ENCODE data around the gene MAX.
"Not testable (repeated sequence)": the region's sequence is repeated elsewhere in the genome, so short reads cannot be mapped to it uniquely, and the experiment has no call there.

Gene MAX

GRCh38 chr14:65106316-65106715 is 4.0 kb upstream of the MAX start:
- no peak overlapping the region for H3K4me3 ChIP-seq (ENCODE audit: extremely low read depth, insufficient read depth, low read length, poor library complexity, severe bottlenecking)

GRCh38 chr14:65104791-65105190 is 2.5 kb upstream of the MAX start:
- Histone ChIP-seq H3K9me3 (ENCODE audit: control insufficient read depth, low read length) (no peaks in the 10 kb centered on the region), H3K4me1 (ENCODE audit: control insufficient read depth, insufficient read depth, low read length, poor library complexity, severe bottlenecking) (no peaks in the 10 kb centered on the region), H3K27ac (ENCODE audit: low read depth, low read length, severe bottlenecking) (no peak overlapping the region), H3K4me3 (ENCODE audit: extremely low read depth, insufficient read depth, low read length, poor library complexity, severe bottlenecking) (no peak overlapping the region), H3K36me3 (ENCODE audit: control insufficient read depth, insufficient read depth, low read length) (no peaks in the 10 kb centered on the region)
- WGBS, 2 experiments (ENCODE audit: insufficient coverage in 2 of 2) = 90% methylated on average over 3 of the region's 3 CpGs; no CpG with 5 or more reads in 1 of the 2 experiments

More at GRCh38 chr14:65106316-65106715, 4.0 kb upstream of the MAX start:
- Histone ChIP-seq H3K27ac (ENCODE audit: low read depth, low read length, severe bottlenecking) (no peak overlapping the region), H3K36me3 (ENCODE audit: control insufficient read depth, insufficient read depth, low read length) (no peaks in the 10 kb centered on the region), H3K9me3 (ENCODE audit: control insufficient read depth, low read length) (no peaks in the 10 kb centered on the region), H3K4me1 (ENCODE audit: control insufficient read depth, insufficient read depth, low read length, poor library complexity, severe bottlenecking) (no peaks in the 10 kb centered on the region)
- WGBS, 2 experiments (ENCODE audit: insufficient coverage in 2 of 2) = 86 to 100% methylated on average over 3 of the region's 4 CpGs

DNA sequence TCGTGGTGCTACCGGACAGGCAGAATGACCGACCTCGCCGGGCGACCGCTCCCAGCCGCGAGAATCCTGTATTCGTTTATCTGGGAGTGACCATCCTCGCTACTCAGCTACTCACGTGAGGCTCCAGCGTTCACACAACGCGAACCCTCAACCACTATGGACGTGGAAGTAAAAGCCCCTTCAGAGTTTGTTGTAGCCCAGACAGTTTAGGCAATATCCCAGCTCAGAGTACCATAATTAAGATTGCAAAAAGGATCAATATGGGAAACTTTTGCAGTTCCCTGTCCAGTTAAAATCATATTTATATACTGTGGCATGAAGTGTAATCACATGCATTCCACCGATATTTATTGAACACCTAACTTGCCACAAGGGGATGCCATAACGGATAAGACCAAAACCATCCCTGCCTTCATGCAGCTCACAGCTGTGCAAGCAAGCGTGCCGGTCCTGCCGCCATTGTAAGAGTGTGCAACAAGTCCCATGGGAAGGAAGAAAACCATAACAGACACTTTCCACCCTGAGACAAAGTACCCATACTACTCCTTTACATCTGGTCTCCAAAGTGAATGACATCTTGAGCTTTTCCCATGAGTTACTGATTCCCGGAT is 938 bp upstream of the MAX start:
- WGBS, 2 experiments (ENCODE audit: insufficient coverage in 2 of 2) = 1 to 18% methylated on average over 15 of the region's 22 CpGs
- Histone ChIP-seq H3K4me1 (ENCODE audit: control insufficient read depth, insufficient read depth, low read length, poor library complexity, severe bottlenecking) (no peaks in the 10 kb centered on the region), H3K9me3 (ENCODE audit: control insufficient read depth, low read length) (no peaks in the 10 kb centered on the region), H3K27ac (ENCODE audit: low read depth, low read length, severe bottlenecking) (peak overlapping the region; percentile 61), H3K4me3 (ENCODE audit: extremely low read depth, insufficient read depth, low read length, poor library complexity, severe bottlenecking) (peak overlapping the region; percentile 66), H3K36me3 (ENCODE audit: control insufficient read depth, insufficient read depth, low read length) (peaks cover 6% of the 10 kb centered on the region)

- Histone ChIP-seq H3K4me3 (ENCODE audit: extremely low read depth, insufficient read depth, low read length, poor library complexity, severe bottlenecking) (peak overlapping the region; percentile 87), H3K36me3 (ENCODE audit: control insufficient read depth, insufficient read depth, low read length) (peaks cover 20% of the 10 kb centered on the region), H3K9me3 (ENCODE audit: control insufficient read depth, low read length) (no peaks in the 10 kb centered on the region), H3K27ac (ENCODE audit: low read depth, low read length, severe bottlenecking) (peak overlapping the region; percentile 84), H3K4me1 (ENCODE audit: control insufficient read depth, insufficient read depth, low read length, poor library complexity, severe bottlenecking) (no peaks in the 10 kb centered on the region)
- WGBS, 2 experiments (ENCODE audit: insufficient coverage in 2 of 2) = 0 to 1% methylated on average over 7 to 30 of the region's 66 CpGs
Observed at GRCh38 chr14:65101631-65102440, 481 bp downstream of the MAX start.

DNA sequence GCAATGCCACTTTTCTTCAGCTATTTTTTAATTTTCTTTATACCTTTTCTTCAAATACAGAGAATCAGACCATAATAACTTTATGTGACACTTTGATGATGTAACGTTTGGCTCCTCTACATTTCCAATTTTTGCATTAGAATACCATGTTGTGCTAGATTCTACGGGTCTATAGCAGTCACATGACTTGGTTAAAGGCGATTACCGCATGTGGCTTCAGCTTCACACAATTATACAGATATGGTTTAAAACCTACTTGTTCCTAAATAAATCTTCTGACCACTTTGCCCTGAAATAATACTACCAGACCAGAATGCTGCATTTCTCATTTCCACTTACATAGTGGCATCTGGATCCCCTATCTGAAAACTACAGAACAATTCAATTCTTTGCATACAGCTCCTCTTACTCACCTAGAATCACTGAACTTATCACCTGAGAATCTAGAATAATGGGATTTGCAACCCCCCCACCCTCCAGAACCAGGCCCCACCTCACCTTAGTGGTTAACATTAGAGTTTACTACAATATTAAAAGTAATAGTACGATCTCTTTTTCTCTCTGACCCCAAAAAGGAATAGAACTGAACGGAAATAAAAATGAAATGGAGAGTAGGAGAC is 1.3 kb downstream of the MAX start:
- WGBS, 2 experiments (ENCODE audit: insufficient coverage in 2 of 2) = 70 to 73% methylated on average over 3 to 4 of the region's 6 CpGs
- Histone ChIP-seq H3K27ac (ENCODE audit: low read depth, low read length, severe bottlenecking) (no peak overlapping the region), H3K4me1 (ENCODE audit: control insufficient read depth, insufficient read depth, low read length, poor library complexity, severe bottlenecking) (no peaks in the 10 kb centered on the region), H3K36me3 (ENCODE audit: control insufficient read depth, insufficient read depth, low read length) (peaks cover 22% of the 10 kb centered on the region), H3K9me3 (ENCODE audit: control insufficient read depth, low read length) (no peaks in the 10 kb centered on the region), H3K4me3 (ENCODE audit: extremely low read depth, insufficient read depth, low read length, poor library complexity, severe bottlenecking) (peak overlapping the region; percentile 87)

GRCh38 chr14:65098586-65098985 is 3.7 kb downstream of the MAX start:
- no peak overlapping the region for H3K4me3 ChIP-seq (ENCODE audit: extremely low read depth, insufficient read depth, low read length, poor library complexity, severe bottlenecking)
- H3K9me3 ChIP-seq (ENCODE audit: control insufficient read depth, low read length) = no peaks in the 10 kb centered on the region
- H3K4me1 ChIP-seq (ENCODE audit: control insufficient read depth, insufficient read depth, low read length, poor library complexity, severe bottlenecking) = no peaks in the 10 kb centered on the region
- WGBS, 2 experiments (ENCODE audit: insufficient coverage in 2 of 2) = 100% methylated on average over 1 of the region's 2 CpGs; no CpG with 5 or more reads in 1 of the 2 experiments
- peaks cover 46% of the 10 kb centered on the region for H3K36me3 ChIP-seq (ENCODE audit: control insufficient read depth, insufficient read depth, low read length)
- no peak overlapping the region for H3K27ac ChIP-seq (ENCODE audit: low read depth, low read length, severe bottlenecking)

DNA sequence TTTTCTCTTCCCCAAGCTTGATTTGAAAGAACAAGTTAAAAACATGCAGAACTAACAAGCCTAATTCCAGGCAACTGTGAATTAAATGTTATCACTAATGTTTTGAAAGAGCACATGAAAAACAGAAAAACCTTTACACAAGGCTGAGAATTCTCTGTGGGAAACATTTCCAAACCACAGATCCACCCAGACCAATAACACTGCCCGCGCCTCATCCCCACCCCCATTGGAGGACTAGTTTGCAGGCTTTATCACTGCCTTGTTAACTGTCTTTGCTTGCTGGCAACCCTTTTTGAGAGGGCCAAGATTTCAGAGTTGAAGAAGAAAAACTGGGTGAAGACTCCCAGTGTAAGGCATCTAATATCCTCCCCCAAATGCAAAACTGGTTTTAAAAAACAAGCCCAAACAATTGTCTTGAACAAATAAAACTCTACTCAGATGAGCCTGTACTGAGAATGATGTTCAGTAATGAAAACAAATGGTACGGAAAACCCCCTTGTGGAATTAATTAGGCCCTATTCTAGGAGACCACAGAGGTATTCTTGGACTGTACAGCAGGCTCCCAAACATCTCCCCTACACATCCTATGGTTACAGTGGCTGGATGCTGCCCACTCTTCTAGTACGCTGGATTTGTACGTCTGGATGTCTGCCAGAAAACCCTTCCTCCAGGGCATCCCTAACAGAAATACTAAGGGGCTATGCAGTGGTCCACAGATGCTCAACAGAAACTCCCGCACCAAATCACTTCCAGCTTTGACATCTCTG is 5.8 kb downstream of the MAX start:
- 84 to 89% methylated on average over 2 to 5 of the region's 6 CpGs for WGBS, 2 experiments (ENCODE audit: insufficient coverage in 2 of 2)
- no peaks in the 10 kb centered on the region for H3K4me1 ChIP-seq (ENCODE audit: control insufficient read depth, insufficient read depth, low read length, poor library complexity, severe bottlenecking)
- H3K36me3 ChIP-seq (ENCODE audit: control insufficient read depth, insufficient read depth, low read length) = peaks cover 67% of the 10 kb centered on the region
- H3K27ac ChIP-seq (ENCODE audit: low read depth, low read length, severe bottlenecking) = no peak overlapping the region
- H3K9me3 ChIP-seq (ENCODE audit: control insufficient read depth, low read length) = no peaks in the 10 kb centered on the region
- H3K4me3 ChIP-seq (ENCODE audit: extremely low read depth, insufficient read depth, low read length, poor library complexity, severe bottlenecking) = no peak overlapping the region

GRCh38 chr14:65095633-65096205 is 6.6 kb downstream of the MAX start:
- no peak overlapping the region for H3K4me3 ChIP-seq (ENCODE audit: extremely low read depth, insufficient read depth, low read length, poor library complexity, severe bottlenecking)
- peaks cover 75% of the 10 kb centered on the region for H3K36me3 ChIP-seq (ENCODE audit: control insufficient read depth, insufficient read depth, low read length)
- no peak overlapping the region for H3K27ac ChIP-seq (ENCODE audit: low read depth, low read length, severe bottlenecking)
- WGBS, 2 experiments (ENCODE audit: insufficient coverage in 2 of 2) = 100% methylated on average over 1 to 2 of the region's 3 CpGs
- H3K4me1 ChIP-seq (ENCODE audit: control insufficient read depth, insufficient read depth, low read length, poor library complexity, severe bottlenecking) = no peaks in the 10 kb centered on the region
- H3K9me3 ChIP-seq (ENCODE audit: control insufficient read depth, low read length) = no peaks in the 10 kb centered on the region

DNA sequence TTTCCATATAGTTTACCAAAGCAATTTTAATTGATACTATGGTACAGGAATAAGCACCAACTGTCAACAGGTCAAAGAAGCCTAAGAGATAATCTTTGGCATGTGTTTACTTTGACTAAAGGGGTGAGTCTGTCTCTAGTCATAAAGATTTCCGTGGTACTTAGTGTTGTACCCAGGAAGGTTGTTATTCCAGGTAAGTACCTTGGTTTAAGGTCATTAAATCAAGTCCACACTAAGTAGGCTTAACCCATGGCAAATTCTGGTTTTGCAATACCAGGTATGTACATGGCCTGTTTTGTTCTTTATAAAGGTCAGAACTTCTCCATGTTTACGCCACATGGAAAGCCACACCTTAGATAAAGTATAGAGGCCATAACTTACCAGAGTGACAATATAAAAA is 10.0 kb downstream of the MAX start:
- Histone ChIP-seq H3K36me3 (ENCODE audit: control insufficient read depth, insufficient read depth, low read length) (peaks cover 94% of the 10 kb centered on the region), H3K27ac (ENCODE audit: low read depth, low read length, severe bottlenecking) (no peak overlapping the region), H3K9me3 (ENCODE audit: control insufficient read depth, low read length) (peaks cover 12% of the 10 kb centered on the region), H3K4me3 (ENCODE audit: extremely low read depth, insufficient read depth, low read length, poor library complexity, severe bottlenecking) (no peak overlapping the region), H3K4me1 (ENCODE audit: control insufficient read depth, insufficient read depth, low read length, poor library complexity, severe bottlenecking) (no peaks in the 10 kb centered on the region)
- WGBS, 2 experiments (ENCODE audit: insufficient coverage in 2 of 2) = 100% methylated on average over 1 of the region's 2 CpGs

DNA sequence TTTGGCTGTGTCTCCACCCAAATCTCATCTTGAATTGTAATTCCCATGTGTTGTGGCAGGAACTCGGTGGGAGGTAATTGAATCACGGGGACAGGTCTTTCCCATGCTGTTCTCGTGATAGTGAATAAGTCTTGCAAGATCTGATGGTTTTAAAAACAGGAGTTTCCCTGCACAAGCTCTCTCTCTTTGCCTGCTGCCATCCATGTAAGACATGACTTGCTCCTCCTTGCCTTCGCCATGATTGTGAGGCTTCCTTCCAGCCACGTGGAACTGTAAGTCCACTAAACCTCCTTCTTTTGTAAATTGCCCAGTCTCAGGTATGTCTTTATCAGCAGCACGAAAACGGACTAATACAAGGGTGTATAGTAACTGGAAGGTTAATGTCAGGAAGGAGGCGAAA is 14.5 kb downstream of the MAX start:
- 83 to 87% methylated on average over 5 to 7 of the region's 8 CpGs for WGBS, 2 experiments (ENCODE audit: insufficient coverage in 2 of 2)
- Histone ChIP-seq H3K9me3 (ENCODE audit: control insufficient read depth, low read length) (peaks cover 19% of the 10 kb centered on the region), H3K36me3 (ENCODE audit: control insufficient read depth, insufficient read depth, low read length) (peaks cover 96% of the 10 kb centered on the region)
- not testable (repeated sequence) for H3K27ac ChIP-seq (ENCODE audit: low read depth, low read length, severe bottlenecking); H3K4me1 ChIP-seq (ENCODE audit: control insufficient read depth, insufficient read depth, low read length, poor library complexity, severe bottlenecking); H3K4me3 ChIP-seq (ENCODE audit: extremely low read depth, insufficient read depth, low read length, poor library complexity, severe bottlenecking)
